GM12878 (cell line): ENCODE data around the gene ZNF331. TPM values are rescaled to one million over a fixed set of nuclear protein-coding genes. Genes with fewer than 3 reads are reported as not detected.

ENCODE experiments used
- ASH2L ChIP-seq: fragments of 300-600, 200-600 bp; sonication (generic); IDR thresholded peaks from 2 replicates; pipeline ENCODE4 v1.6.1; 2017; ENCODE audit warnings: low read depth, mild to moderate bottlenecking, borderline replicate concordance
- BRCA1 ChIP-seq: IDR thresholded peaks from 2 replicates; pipeline ENCODE4 v1.6.1; 2011; ENCODE audit warnings: low read depth, low read length, improper control_type of control experiment
- CBX3 ChIP-seq: fragments of 200-600 bp; sonication (generic); IDR thresholded peaks from 2 replicates; pipeline ENCODE4 v1.6.1; 2016; ENCODE audit warnings: low read depth, borderline replicate concordance
- CEBPB ChIP-seq, 2 experiments: fragments of 150-350 bp in 1 of 2; IDR thresholded peaks; 2 replicates each; pipeline ENCODE4 v1.6.1; 2012 to 2014; ENCODE audit warnings: low read depth in 2 of 2, low read length in 2 of 2, borderline replicate concordance in 1 of 2, inconsistent platforms in 1 of 2
- CREM ChIP-seq: IDR thresholded peaks from 2 replicates; pipeline ENCODE4 v1.6.1; 2014; ENCODE audit warnings: antibody characterized with exemption, low read depth
- IKZF1 ChIP-seq: fragments of 450-650 bp; conservative IDR thresholded peaks from 2 replicates; pipeline ENCODE4 v1.6.1; 2017; ENCODE audit warnings: antibody characterized with exemption, mild to moderate bottlenecking
- IKZF2 ChIP-seq, 2 experiments: fragments of 450-650 bp; IDR thresholded peaks; 2 replicates each; pipeline ENCODE4 v1.6.1; 2017; ENCODE audit warnings: mild to moderate bottlenecking in 2 of 2, moderate library complexity in 2 of 2
- KLF5 ChIP-seq: fragments of 450-650 bp; IDR thresholded peaks from 2 replicates; pipeline ENCODE4 v1.6.1; 2014; ENCODE audit warnings: mild to moderate bottlenecking; ENCODE audit not compliant: partially characterized antibody
- NFXL1 ChIP-seq: fragments of 450-650 bp; IDR thresholded peaks from 2 replicates; pipeline ENCODE4 v1.6.1; 2017; ENCODE audit warnings: antibody characterized with exemption, mild to moderate bottlenecking, borderline replicate concordance
- PAX5 ChIP-seq: IDR thresholded peaks from 2 replicates; pipeline ENCODE4 v1.6.1; 2011; ENCODE audit warnings: low read depth, low read length, borderline replicate concordance
- PML ChIP-seq: IDR thresholded peaks from 2 replicates; pipeline ENCODE4 v1.6.1; 2012; ENCODE audit warnings: low read length, inconsistent platforms
- POU2F2 ChIP-seq: IDR thresholded peaks from 3 replicates; pipeline ENCODE4 v1.6.1; 2011; ENCODE audit warnings: low read depth, mild to moderate bottlenecking, low read length, borderline replicate concordance
- TARDBP ChIP-seq: IDR thresholded peaks from 2 replicates; pipeline ENCODE4 v1.6.1; 2016; ENCODE audit warnings: borderline replicate concordance
- ZNF24 ChIP-seq: fragments of 450-650 bp; IDR thresholded peaks from 2 replicates; pipeline ENCODE4 v1.6.1; 2017; ENCODE audit warnings: antibody characterized with exemption, mild to moderate bottlenecking
- polyA plus RNA-seq, 11 experiments: library from polyadenylated mRNA; depleted of rRNA in 4 of 11; unstranded in 6 of 11; stranded (reverse) in 5 of 11; fragments of >200 nt; fragmentation: Nextera tagmentation in 4 of 11; fragmentation: Illumina TruSeq in 1 of 11; extraction: Ambion mirVana in 4 of 11; extraction: Trizol in 1 of 11; gene quantifications; 1 replicate in 1 of 11; 2 replicates in 10 of 11; pipeline versions ENCODE4 v1.2.1 to v1.2.3, GENCODE V29; 2011 to 2016; ENCODE audit warnings: inconsistent platforms in 2 of 11, missing spikeins in 2 of 11, low read depth in 1 of 11
- total RNA-seq, 4 experiments: library from RNA; depleted of rRNA in 3 of 4; stranded (reverse); fragments of >200 nt in 3 of 4; fragmentation: Illumina TruSeq in 1 of 4; extraction: Trizol in 1 of 4; gene quantifications; 2 replicates each; pipeline versions ENCODE4 v1.2.1 to v1.2.3, GENCODE V29; 2013 to 2021
- TF ChIP-seq, protein P1 (sequence below): IDR thresholded peaks from 2 replicates; pipeline ENCODE4 v1.6.1; 2011; ENCODE audit warnings: mild to moderate bottlenecking, low read depth, low read length, moderate library complexity; ENCODE audit not compliant: insufficient replicate concordance
- TF ChIP-seq, protein P2 (sequence below): IDR thresholded peaks from 2 replicates; pipeline ENCODE4 v1.6.1; 2012; ENCODE audit warnings: low read depth, low read length, improper control_type of control experiment
- TF ChIP-seq, protein P3 (sequence below): fragments of 450-650 bp; IDR thresholded peaks from 2 replicates; pipeline ENCODE4 v1.6.1; 2018; ENCODE audit warnings: mild to moderate bottlenecking, low read depth, moderate library complexity; ENCODE audit not compliant: partially characterized antibody
- TF ChIP-seq, protein P4 (sequence below): IDR thresholded peaks from 2 replicates; pipeline ENCODE4 v1.6.1; 2012; ENCODE audit warnings: mild to moderate bottlenecking, low read depth, low read length

The ZNF331 gene
- total and polyA plus RNA-seq, 10 of the 15 experiments (the other 5 are each of a cell fraction or from before 2014, with no cell fraction given): 2.6 to 11.5 (median 5.3) TPM

DNA sequence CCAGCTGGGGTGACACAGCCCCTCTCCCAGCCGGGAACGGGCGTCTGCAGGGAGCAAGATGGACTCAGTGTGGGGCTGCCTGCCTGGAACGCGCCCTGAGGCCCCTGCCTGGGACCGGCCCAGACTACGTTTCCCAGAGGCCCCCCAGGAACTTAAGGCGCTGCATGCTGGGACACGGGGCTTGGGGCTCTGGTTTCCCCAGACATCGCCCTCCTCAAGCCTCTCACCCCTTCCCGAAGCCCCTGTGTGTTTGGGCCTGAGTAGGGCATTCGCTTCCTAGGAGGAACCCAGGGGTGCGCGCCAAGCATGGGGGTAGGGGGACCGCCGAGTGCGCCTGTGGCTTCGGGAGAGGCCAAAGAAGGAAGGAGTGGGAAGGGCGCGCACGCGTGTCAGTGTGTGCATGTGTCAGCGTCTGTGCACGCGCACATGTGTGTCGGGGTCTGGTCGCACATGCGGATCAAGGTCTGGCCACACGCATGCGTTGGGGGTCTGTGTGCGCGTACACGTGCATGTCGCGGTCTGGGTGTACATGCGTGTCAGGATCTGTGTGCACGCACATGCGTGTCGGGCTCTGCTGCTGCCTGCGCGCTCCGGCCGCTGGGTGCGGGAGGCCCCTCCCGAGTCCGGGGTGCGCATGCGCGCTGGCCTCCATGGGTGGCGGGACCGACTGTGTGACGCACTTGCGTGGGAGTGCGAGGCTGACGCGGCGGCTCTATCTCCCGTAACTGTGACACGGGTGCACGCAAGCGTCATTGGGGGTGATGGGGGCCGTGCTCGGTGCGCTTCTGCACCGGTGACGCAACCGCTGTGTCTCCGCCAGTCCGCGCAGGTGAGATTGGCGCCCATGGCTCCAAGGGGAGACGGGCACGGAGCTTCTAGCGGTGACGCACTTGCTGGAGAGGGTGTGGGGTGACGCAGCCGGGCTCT lies 16.2 kb downstream of the ZNF331 start (continued):
- TF ChIP-seq KLF5: peak; percentile 85
- TF ChIP-seq ASH2L: no peak
- TF ChIP-seq CREM: peak; percentile 96
- TF ChIP-seq BRCA1: no peak
- TF ChIP-seq, protein P1, sequence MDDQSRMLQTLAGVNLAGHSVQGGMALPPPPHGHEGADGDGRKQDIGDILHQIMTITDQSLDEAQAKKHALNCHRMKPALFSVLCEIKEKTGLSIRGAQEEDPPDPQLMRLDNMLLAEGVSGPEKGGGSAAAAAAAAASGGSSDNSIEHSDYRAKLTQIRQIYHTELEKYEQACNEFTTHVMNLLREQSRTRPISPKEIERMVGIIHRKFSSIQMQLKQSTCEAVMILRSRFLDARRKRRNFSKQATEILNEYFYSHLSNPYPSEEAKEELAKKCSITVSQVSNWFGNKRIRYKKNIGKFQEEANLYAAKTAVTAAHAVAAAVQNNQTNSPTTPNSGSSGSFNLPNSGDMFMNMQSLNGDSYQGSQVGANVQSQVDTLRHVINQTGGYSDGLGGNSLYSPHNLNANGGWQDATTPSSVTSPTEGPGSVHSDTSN: no peak
- TF ChIP-seq POU2F2: peak; percentile 43; the same call in 1 of the 3 replicates
- TF ChIP-seq, protein P2, sequence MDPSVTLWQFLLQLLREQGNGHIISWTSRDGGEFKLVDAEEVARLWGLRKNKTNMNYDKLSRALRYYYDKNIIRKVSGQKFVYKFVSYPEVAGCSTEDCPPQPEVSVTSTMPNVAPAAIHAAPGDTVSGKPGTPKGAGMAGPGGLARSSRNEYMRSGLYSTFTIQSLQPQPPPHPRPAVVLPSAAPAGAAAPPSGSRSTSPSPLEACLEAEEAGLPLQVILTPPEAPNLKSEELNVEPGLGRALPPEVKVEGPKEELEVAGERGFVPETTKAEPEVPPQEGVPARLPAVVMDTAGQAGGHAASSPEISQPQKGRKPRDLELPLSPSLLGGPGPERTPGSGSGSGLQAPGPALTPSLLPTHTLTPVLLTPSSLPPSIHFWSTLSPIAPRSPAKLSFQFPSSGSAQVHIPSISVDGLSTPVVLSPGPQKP: no peak
- no peak for TF ChIP-seq PML
- TF ChIP-seq TARDBP: no peak
- peak in 1 of 2 experiments; percentile 38; a peak in 1 of 4 replicates for TF ChIP-seq CEBPB (IDR thresholded peaks at IDR 0.05; ENCODE audit: borderline replicate concordance in 1 of 2, low read depth in 2 of 2, low read length in 2 of 2)
- TF ChIP-seq IKZF2 (IDR thresholded peaks at IDR 0.05): 0 out of 4 replicates have a peak, but pooled peaks of 1 of the 2 experiments have one; percentile 29
- no peak for TF ChIP-seq CBX3
- TF ChIP-seq, protein P3, sequence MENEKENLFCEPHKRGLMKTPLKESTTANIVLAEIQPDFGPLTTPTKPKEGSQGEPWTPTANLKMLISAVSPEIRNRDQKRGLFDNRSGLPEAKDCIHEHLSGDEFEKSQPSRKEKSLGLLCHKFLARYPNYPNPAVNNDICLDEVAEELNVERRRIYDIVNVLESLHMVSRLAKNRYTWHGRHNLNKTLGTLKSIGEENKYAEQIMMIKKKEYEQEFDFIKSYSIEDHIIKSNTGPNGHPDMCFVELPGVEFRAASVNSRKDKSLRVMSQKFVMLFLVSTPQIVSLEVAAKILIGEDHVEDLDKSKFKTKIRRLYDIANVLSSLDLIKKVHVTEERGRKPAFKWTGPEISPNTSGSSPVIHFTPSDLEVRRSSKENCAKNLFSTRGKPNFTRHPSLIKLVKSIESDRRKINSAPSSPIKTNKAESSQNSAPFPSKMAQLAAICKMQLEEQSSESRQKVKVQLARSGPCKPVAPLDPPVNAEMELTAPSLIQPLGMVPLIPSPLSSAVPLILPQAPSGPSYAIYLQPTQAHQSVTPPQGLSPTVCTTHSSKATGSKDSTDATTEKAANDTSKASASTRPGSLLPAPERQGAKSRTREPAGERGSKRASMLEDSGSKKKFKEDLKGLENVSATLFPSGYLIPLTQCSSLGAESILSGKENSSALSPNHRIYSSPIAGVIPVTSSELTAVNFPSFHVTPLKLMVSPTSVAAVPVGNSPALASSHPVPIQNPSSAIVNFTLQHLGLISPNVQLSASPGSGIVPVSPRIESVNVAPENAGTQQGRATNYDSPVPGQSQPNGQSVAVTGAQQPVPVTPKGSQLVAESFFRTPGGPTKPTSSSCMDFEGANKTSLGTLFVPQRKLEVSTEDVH: peak; percentile 76
- peak; percentile 87 for TF ChIP-seq IKZF1
- TF ChIP-seq PAX5: peak; percentile 63; the same call in 1 of the 2 replicates
- TF ChIP-seq, protein P4, sequence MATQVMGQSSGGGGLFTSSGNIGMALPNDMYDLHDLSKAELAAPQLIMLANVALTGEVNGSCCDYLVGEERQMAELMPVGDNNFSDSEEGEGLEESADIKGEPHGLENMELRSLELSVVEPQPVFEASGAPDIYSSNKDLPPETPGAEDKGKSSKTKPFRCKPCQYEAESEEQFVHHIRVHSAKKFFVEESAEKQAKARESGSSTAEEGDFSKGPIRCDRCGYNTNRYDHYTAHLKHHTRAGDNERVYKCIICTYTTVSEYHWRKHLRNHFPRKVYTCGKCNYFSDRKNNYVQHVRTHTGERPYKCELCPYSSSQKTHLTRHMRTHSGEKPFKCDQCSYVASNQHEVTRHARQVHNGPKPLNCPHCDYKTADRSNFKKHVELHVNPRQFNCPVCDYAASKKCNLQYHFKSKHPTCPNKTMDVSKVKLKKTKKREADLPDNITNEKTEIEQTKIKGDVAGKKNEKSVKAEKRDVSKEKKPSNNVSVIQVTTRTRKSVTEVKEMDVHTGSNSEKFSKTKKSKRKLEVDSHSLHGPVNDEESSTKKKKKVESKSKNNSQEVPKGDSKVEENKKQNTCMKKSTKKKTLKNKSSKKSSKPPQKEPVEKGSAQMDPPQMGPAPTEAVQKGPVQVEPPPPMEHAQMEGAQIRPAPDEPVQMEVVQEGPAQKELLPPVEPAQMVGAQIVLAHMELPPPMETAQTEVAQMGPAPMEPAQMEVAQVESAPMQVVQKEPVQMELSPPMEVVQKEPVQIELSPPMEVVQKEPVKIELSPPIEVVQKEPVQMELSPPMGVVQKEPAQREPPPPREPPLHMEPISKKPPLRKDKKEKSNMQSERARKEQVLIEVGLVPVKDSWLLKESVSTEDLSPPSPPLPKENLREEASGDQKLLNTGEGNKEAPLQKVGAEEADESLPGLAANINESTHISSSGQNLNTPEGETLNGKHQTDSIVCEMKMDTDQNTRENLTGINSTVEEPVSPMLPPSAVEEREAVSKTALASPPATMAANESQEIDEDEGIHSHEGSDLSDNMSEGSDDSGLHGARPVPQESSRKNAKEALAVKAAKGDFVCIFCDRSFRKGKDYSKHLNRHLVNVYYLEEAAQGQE: no peak
- TF ChIP-seq NFXL1: no peak
- no peak for TF ChIP-seq ZNF24
